B cell (primary cell): ENCODE measurements around the gene PDE4C. TPM values are rescaled to one million over a fixed set of nuclear protein-coding genes. Genes with fewer than 3 reads are reported as not detected.

Experiments used
- ATAC-seq: fragments of 200-7000 bp; cut with Tn5 transposase; one replicate; pipeline ENCODE4 v1.10.0; 2021; ENCODE audit warnings: low read depth, mild to moderate bottlenecking, moderate number of reproducible peaks, moderate library complexity
- CTCF ChIA-PET: fragments of 350-600 bp; sonication (Branson Sonifier 250); formaldehyde crosslinking; loops from one replicate; lab custom pipeline; 2021; ENCODE audit warnings: antibody characterized with exemption, inconsistent platforms; lab: Charles Lee
- POLR2A ChIA-PET: fragments of 350-600 bp; sonication (Branson Sonifier 250); formaldehyde crosslinking; loops from one replicate; lab custom pipeline; 2021; ENCODE audit warnings: antibody characterized with exemption; lab: Charles Lee
- DNase-seq: peaks from one replicate; pipeline ENCODE4 v3.0.0; 2013
- H2AFZ ChIP-seq: 2 replicates; pipeline ENCODE4 v1.6.1; 2012; ENCODE audit warnings: mild to moderate bottlenecking, low read depth, low read length; ENCODE audit not compliant: insufficient read depth, poor library complexity, severe bottlenecking
- H3K27ac ChIP-seq, 2 donors: 1 replicate in 1 of 2; 2 replicates in 1 of 2; pipeline ENCODE4 v1.5.1; 2012 to 2013; ENCODE audit warnings: low read length in 2 of 2, mild to moderate bottlenecking in 2 of 2, moderate library complexity in 1 of 2
- H3K27me3 ChIP-seq, 4 experiments: fragments of 200-600 bp in 1 of 4; sonication (generic) in 1 of 4; replicated peaks in 1 of 4; 1 replicate in 2 of 4; 2 replicates in 2 of 4; pipeline versions ENCODE4 v1.6.1 to v1.7.0; 2013 to 2016; ENCODE audit warnings: low read length in 3 of 4, mild to moderate bottlenecking in 2 of 4, mixed read lengths in 1 of 4, moderate library complexity in 1 of 4; ENCODE audit not compliant: insufficient read depth in 4 of 4, control insufficient read depth in 3 of 4; ENCODE audit errors: control extremely low read depth in 1 of 4
- H3K36me3 ChIP-seq, 2 experiments: replicated peaks in 1 of 2; 1 replicate in 1 of 2; 2 replicates in 1 of 2; pipeline versions ENCODE4 v1.6.1 to v1.7.1; 2013; ENCODE audit warnings: low read length in 1 of 2; ENCODE audit not compliant: insufficient read depth in 2 of 2, control insufficient read depth in 1 of 2; ENCODE audit errors: control extremely low read depth in 1 of 2, extremely low read depth in 1 of 2
- H3K4me1 ChIP-seq, 2 donors: fragments of 200-600 bp in 1 of 2; sonication (generic) in 1 of 2; 1 replicate in 1 of 2; 2 replicates in 1 of 2; pipeline versions ENCODE4 v1.5.1 to v1.6.1; 2013 to 2017; ENCODE audit warnings: low read length in 2 of 2; ENCODE audit not compliant: control insufficient read depth in 2 of 2, insufficient read depth in 2 of 2
- H3K4me2 ChIP-seq: replicated peaks from 2 replicates; pipeline ENCODE3; 2012; ENCODE audit warnings: mild to moderate bottlenecking, low read depth, low read length; ENCODE audit not compliant: poor library complexity, severe bottlenecking
- H3K4me3 ChIP-seq, 5 experiments: fragments of 200-600 bp in 1 of 5; sonication (generic) in 1 of 5; 1 replicate in 3 of 5; 2 replicates in 2 of 5; pipeline versions ENCODE4 v1.5.1 to v1.7.0; 2011 to 2016; ENCODE audit warnings: low read length in 4 of 5, mild to moderate bottlenecking in 4 of 5, low read depth in 2 of 5, control low read depth in 1 of 5, moderate library complexity in 1 of 5; ENCODE audit not compliant: insufficient read depth in 1 of 5; ENCODE audit errors: control extremely low read depth in 1 of 5, extremely low read depth in 1 of 5
- H3K79me2 ChIP-seq: fragments of 200-600 bp; sonication (generic); one replicate; pipeline ENCODE4 v1.6.0; 2016; ENCODE audit warnings: low read length; ENCODE audit not compliant: control insufficient read depth, insufficient read depth
- H3K9ac ChIP-seq: fragments of 200-600 bp; sonication (generic); 2 replicates; pipeline ENCODE4 v1.6.1; 2017; ENCODE audit warnings: mild to moderate bottlenecking, low read length, moderate library complexity
- H3K9me3 ChIP-seq, 3 donors: one replicate each; pipeline versions ENCODE4 v1.6.1 to v1.7.1; 2013; ENCODE audit warnings: low read length in 2 of 3; ENCODE audit not compliant: control insufficient read depth in 2 of 3, insufficient read depth in 1 of 3; ENCODE audit errors: control extremely low read depth in 1 of 3
- H4K20me1 ChIP-seq: 2 replicates; pipeline ENCODE4 v1.6.0; 2012; ENCODE audit warnings: mild to moderate bottlenecking, low read length; ENCODE audit not compliant: insufficient read depth, control insufficient read depth, poor library complexity, severe bottlenecking
- H3K27ac Mint-ChIP-seq: one replicate; pipeline ENCODE4 v1.8.0; 2021; ENCODE audit warnings: mixed read lengths
- H3K27me3 Mint-ChIP-seq: one replicate; pipeline ENCODE4 v1.8.0; 2021; ENCODE audit warnings: mixed read lengths
- H3K4me1 Mint-ChIP-seq: one replicate; pipeline ENCODE4 v1.8.0; 2021; ENCODE audit warnings: mixed read lengths
- H3K4me3 Mint-ChIP-seq: one replicate; pipeline ENCODE4 v1.8.0; 2021; ENCODE audit warnings: mixed read lengths
- H3K9me3 Mint-ChIP-seq: one replicate; pipeline ENCODE4 v1.8.0; 2022; ENCODE audit warnings: mixed read lengths; ENCODE audit not compliant: insufficient read depth
- CTCF ChIP-seq: fragments of 200-600 bp; IDR thresholded peaks from one replicate; pipeline ENCODE4 v1.8.0; 2022; ENCODE audit warnings: antibody characterized with exemption, mild to moderate bottlenecking
- EZH2 ChIP-seq: IDR thresholded peaks from 2 replicates; pipeline ENCODE4 v1.6.1; 2012; ENCODE audit warnings: borderline replicate concordance, low read depth, mild to moderate bottlenecking, moderate library complexity, low read length; ENCODE audit not compliant: insufficient read depth, poor library complexity, severe bottlenecking
- WGBS: methylation state at CpG from one replicate; pipeline ENCODE4 v1.1.5; 2013; ENCODE audit warnings: missing lambda C conversion rate; ENCODE audit not compliant: insufficient coverage; 5-methylcytosine and 5-hydroxymethylcytosine counted together
- intact Hi-C: fragments of 100-400 bp; cut with micrococcal nuclease; formaldehyde crosslinking; loops from one replicate; pipeline ENCODE4 v1.10.0; 2022
- polyA plus RNA-seq: library from polyadenylated mRNA; depleted of rRNA; stranded (reverse); fragments of >200 nt; gene quantifications from 2 replicates; pipeline ENCODE4 v1.2.3, GENCODE V29; 2012
- total RNA-seq, 2 donors: library from RNA; stranded (reverse); fragments of 120-200 nt in 1 of 2; gene quantifications; 1 replicate in 1 of 2; 2 replicates in 1 of 2; pipeline versions ENCODE4 v1.2.3 to v1.2.4, GENCODE V29; 2013 to 2022

The PDE4C gene
- total and polyA plus RNA-seq, 2 donors (not counting 1 experiment from before 2014, with no cell fraction given), result not detected

GRCh38 chr19:18194181-18194530 is 32.1 kb downstream of the PDE4C start:
- ChIA-PET POLR2A (interaction anchor here (1.0 to 5.7 kb wide), 7 partner anchors 9 to 86 kb away, joined by 4 to 64 read pairs (median 19); partner anchors contain the start of genes IFI30, JUND and RAB3A), CTCF (interaction anchor here (0.5 to 6.4 kb wide), 7 partner anchors 8 to 187 kb away, joined by 3 to 105 read pairs (median 7); partner anchors contain the start of genes ARRDC2 and RAB3A)
- peak overlapping the region; percentile 84 for H3K9ac ChIP-seq
- no peaks in the 10 kb centered on the region for H4K20me1 ChIP-seq
- peak overlapping the region in 1 of 2 donors; percentile 29 for H3K27ac ChIP-seq
- ATAC-seq (no peak), DNase-seq (no peak)
- H3K4me3 ChIP-seq, result peak overlapping the region in 4 of 5 experiments; percentile 76 to 92 (median 86)
- WGBS, result 68% methylated on average over 7 of the region's 12 CpGs
- peak overlapping the region; percentile 63 for H3K27ac Mint-ChIP-seq
- peaks cover 25 to 31% of the 10 kb centered on the region in 2 donors for H3K4me1 ChIP-seq
- H3K79me2 ChIP-seq, result peaks cover 14% of the 10 kb centered on the region
- no peaks in the 10 kb centered on the region for H3K27me3 ChIP-seq
- no peaks in the 10 kb centered on the region for H3K27me3 Mint-ChIP-seq
- TF ChIP-seq CTCF (no peak), EZH2 (no peak)
- peak overlapping the region; percentile 93 for H3K4me3 Mint-ChIP-seq
- no peaks in the 10 kb centered on the region for H3K9me3 Mint-ChIP-seq
- no peaks in the 10 kb centered on the region for H3K9me3 ChIP-seq
- H2AFZ ChIP-seq, result no peak overlapping the region
- peak overlapping the region; percentile 99 for H3K4me2 ChIP-seq
- intact Hi-C loops, result loop anchor here (5.0 to 10.0 kb wide), 4 partner anchors 97 to 943 kb away; partner anchors contain the start of genes ELL, FCHO1, MAST3 and TMEM161A
- H3K36me3 ChIP-seq, result peaks cover 0 to 25% of the 10 kb centered on the region in 2 experiments
- peaks cover 34% of the 10 kb centered on the region for H3K4me1 Mint-ChIP-seq
